CD14-positive monocyte (primary cell): Measurements from ENCODE around the gene TLR9. TPM values are rescaled to one million over a fixed set of nuclear protein-coding genes. Genes with fewer than 3 reads are reported as not detected.

Experiments
- DNase-seq, 3 donors: peaks; one replicate each; pipeline ENCODE4 v3.0.0-alpha.2; 2011 to 2022
- H2AFZ ChIP-seq: 2 replicates; pipeline ENCODE4 v1.6.0; 2012; ENCODE audit warnings: mild to moderate bottlenecking, low read depth, low read length, inconsistent platforms; ENCODE audit not compliant: insufficient read depth, poor library complexity, severe bottlenecking
- H3K27ac ChIP-seq, 2 donors: 1 replicate in 1 of 2; 2 replicates in 1 of 2; pipeline ENCODE4 v1.5.1; 2012 to 2013; ENCODE audit warnings: low read length in 2 of 2, control low read depth in 1 of 2, inconsistent platforms in 1 of 2, low read depth in 1 of 2, mild to moderate bottlenecking in 1 of 2
- H3K27me3 ChIP-seq, 2 donors: one replicate each; pipeline versions ENCODE4 v1.6.0 to v1.6.1; 2011 to 2013; ENCODE audit warnings: low read length in 2 of 2; ENCODE audit not compliant: control insufficient read depth in 2 of 2, insufficient read depth in 2 of 2
- H3K36me3 ChIP-seq, 2 donors: replicated peaks in 1 of 2; 1 replicate in 1 of 2; 2 replicates in 1 of 2; pipeline versions ENCODE4 v1.5.1 to v1.6.1; 2012 to 2013; ENCODE audit warnings: low read length in 2 of 2, control low read depth in 1 of 2, inconsistent platforms in 1 of 2, mild to moderate bottlenecking in 1 of 2; ENCODE audit not compliant: insufficient read depth in 2 of 2, control insufficient read depth in 1 of 2
- H3K4me1 ChIP-seq, 2 donors: 1 replicate in 1 of 2; 2 replicates in 1 of 2; pipeline versions ENCODE4 v1.5.1 to v1.6.1; 2012 to 2013; ENCODE audit warnings: low read length in 2 of 2, control low read depth in 1 of 2, inconsistent platforms in 1 of 2, mild to moderate bottlenecking in 1 of 2, moderate library complexity in 1 of 2; ENCODE audit not compliant: insufficient read depth in 2 of 2, control insufficient read depth in 1 of 2
- H3K4me2 ChIP-seq: replicated peaks from 2 replicates; pipeline ENCODE3; 2012; ENCODE audit warnings: low read length, moderate library complexity, mild to moderate bottlenecking; ENCODE audit not compliant: poor library complexity, severe bottlenecking; ENCODE audit errors: extremely low read depth
- H3K4me3 ChIP-seq, 3 experiments: fragments of 200-600 bp in 1 of 3; sonication (generic) in 1 of 3; replicated peaks in 1 of 3; 1 replicate in 2 of 3; 2 replicates in 1 of 3; pipeline ENCODE4 v1.5.1; 2011 to 2013; ENCODE audit warnings: low read length in 3 of 3, mild to moderate bottlenecking in 3 of 3, control low read depth in 2 of 3, low read depth in 2 of 3, inconsistent platforms in 1 of 3, moderate library complexity in 1 of 3
- H3K79me2 ChIP-seq: 2 replicates; pipeline ENCODE4 v1.6.0; 2012; ENCODE audit warnings: mild to moderate bottlenecking, control low read depth, inconsistent platforms, low read length, moderate library complexity; ENCODE audit not compliant: insufficient read depth
- H3K9ac ChIP-seq: 2 replicates; pipeline ENCODE4 v1.6.0; 2017; ENCODE audit warnings: low read length, mild to moderate bottlenecking; ENCODE audit not compliant: insufficient read depth, poor library complexity, severe bottlenecking
- H3K9me3 ChIP-seq, 2 donors: replicated peaks in 1 of 2; 1 replicate in 1 of 2; 2 replicates in 1 of 2; pipeline versions ENCODE4 v1.5.1 to v1.6.1; 2012 to 2013; ENCODE audit warnings: low read length in 2 of 2, control low read depth in 1 of 2; ENCODE audit not compliant: control insufficient read depth in 1 of 2, insufficient read depth in 1 of 2
- H4K20me1 ChIP-seq: 2 replicates; pipeline ENCODE4 v1.6.0; 2012; ENCODE audit warnings: mild to moderate bottlenecking, low read length, control low read depth, moderate library complexity; ENCODE audit not compliant: insufficient read depth
- H3K27ac Mint-ChIP-seq, 7 donors: one replicate each; pipeline ENCODE4 v1.8.0; 2020; ENCODE audit warnings: mild to moderate bottlenecking in 7 of 7, mixed read lengths in 7 of 7, moderate library complexity in 6 of 7, inconsistent platforms in 2 of 7
- H3K27me3 Mint-ChIP-seq, 3 donors: one replicate each; pipeline ENCODE4 v1.8.0; 2021 to 2022; ENCODE audit warnings: low read depth in 3 of 3, mild to moderate bottlenecking in 3 of 3, mixed read lengths in 3 of 3, moderate library complexity in 3 of 3, inconsistent platforms in 1 of 3
- H3K36me3 Mint-ChIP-seq, 2 donors: one replicate each; pipeline ENCODE4 v1.8.0; 2020; ENCODE audit warnings: mixed read lengths in 2 of 2, inconsistent platforms in 1 of 2, mild to moderate bottlenecking in 1 of 2
- H3K4me1 Mint-ChIP-seq: one replicate; pipeline ENCODE4 v1.8.0; 2020; ENCODE audit warnings: mild to moderate bottlenecking, mixed read lengths
- H3K4me3 Mint-ChIP-seq, 2 donors: one replicate each; pipeline ENCODE4 v1.8.0; 2020; ENCODE audit warnings: mild to moderate bottlenecking in 2 of 2, mixed read lengths in 2 of 2, moderate library complexity in 1 of 2
- H3K9me3 Mint-ChIP-seq, 7 donors: one replicate each; pipeline ENCODE4 v1.8.0; 2020 to 2022; ENCODE audit warnings: mixed read lengths in 7 of 7, mild to moderate bottlenecking in 6 of 7, moderate library complexity in 6 of 7, inconsistent platforms in 2 of 7
- CTCF ChIP-seq: fragments of 200-600 bp; IDR thresholded peaks from one replicate; pipeline ENCODE4 v1.8.0; 2022; ENCODE audit warnings: antibody characterized with exemption, mild to moderate bottlenecking
- WGBS: methylation state at CpG from one replicate; pipeline ENCODE4 v1.1.5; 2013; ENCODE audit warnings: missing lambda C conversion rate; ENCODE audit not compliant: insufficient coverage; 5-methylcytosine and 5-hydroxymethylcytosine counted together
- intact Hi-C, 2 donors: fragments of 100-400 bp; cut with micrococcal nuclease; formaldehyde crosslinking; loops; one replicate each; pipeline versions ENCODE4 v1.15.0 to v1.15.1; 2023
- polyA plus RNA-seq, 3 donors: library from polyadenylated mRNA; depleted of rRNA in 1 of 3; unstranded in 2 of 3; stranded (reverse) in 1 of 3; fragments of 300-500 nt in 2 of 3; fragments of >200 nt in 1 of 3; fragmentation: Illumina TruSeq in 2 of 3; gene quantifications; 1 replicate in 2 of 3; 2 replicates in 1 of 3; pipeline ENCODE4 v1.2.3, GENCODE V29; 2012 to 2021

TLR9 gene
- polyA plus RNA-seq, 3 donors, result 0.91 TPM; not detected in 2

- no peak for DNase-seq
- Histone ChIP-seq H3K27me3 (no peaks in the 10 kb centered on the region), H3K79me2 (no peaks in the 10 kb centered on the region), H3K4me3 (no peak overlapping the region), H3K9me3 (no peaks in the 10 kb centered on the region), H3K36me3 (peaks cover 15 to 25% of the 10 kb centered on the region in 2 donors), H3K27ac (no peak overlapping the region), H3K4me1 (peaks cover 23 to 31% of the 10 kb centered on the region in 2 donors), H3K4me2 (no peak overlapping the region), H4K20me1 (peaks cover 30% of the 10 kb centered on the region), H3K9ac (no peak overlapping the region), H2AFZ (no peak overlapping the region)
- TF ChIP-seq CTCF, result no peak
- no peaks in the 10 kb centered on the region for H3K9me3 Mint-ChIP-seq
- WGBS, result 91% methylated on average over 25 of the region's 32 CpGs
- intact Hi-C loops, result no loop called here
- H3K36me3 Mint-ChIP-seq, result peaks cover 40 to 41% of the 10 kb centered on the region in 2 donors
- H3K27me3 Mint-ChIP-seq, result peaks cover 0 to 2% (median 1%) of the 10 kb centered on the region in 3 donors
- peaks cover 39% of the 10 kb centered on the region for H3K4me1 Mint-ChIP-seq
- H3K27ac Mint-ChIP-seq, result no peak overlapping the region
- no peak overlapping the region for H3K4me3 Mint-ChIP-seq
Observed at GRCh38 chr3:52223449-52224408, 1.7 kb downstream of the TLR9 start.

GRCh38 chr3:52222319-52223221, 2.9 kb downstream of the TLR9 start:
- intact Hi-C loops, result no loop called here
- H3K27ac Mint-ChIP-seq, result peak overlapping the region in 1 of 7 donors; percentile 77

More at GRCh38 chr3:52222319-52223221, 2.9 kb downstream of the TLR9 start:
- peaks cover 34 to 43% of the 10 kb centered on the region in 2 donors for H3K4me1 ChIP-seq
- Mint-ChIP-seq H3K27me3 (peaks cover 1 to 3% (median 2%) of the 10 kb centered on the region in 3 donors), H3K4me1 (peaks cover 51% of the 10 kb centered on the region), H3K4me3 (no peak overlapping the region), H3K36me3 (peaks cover 28 to 29% of the 10 kb centered on the region in 2 donors), H3K9me3 (no peaks in the 10 kb centered on the region)
- H2AFZ ChIP-seq, result no peak overlapping the region
- H4K20me1 ChIP-seq, result peaks cover 18% of the 10 kb centered on the region
- no peaks in the 10 kb centered on the region for H3K9me3 ChIP-seq
- H3K27ac ChIP-seq, result no peak overlapping the region
- WGBS, result 95% methylated on average over 39 of the region's 41 CpGs
- no peaks in the 10 kb centered on the region for H3K27me3 ChIP-seq
- no peak overlapping the region for H3K4me3 ChIP-seq
- H3K36me3 ChIP-seq, result peaks cover 3 to 13% of the 10 kb centered on the region in 2 donors
- no peak overlapping the region for H3K9ac ChIP-seq
- no peak for DNase-seq
- no peak for TF ChIP-seq CTCF
- no peaks in the 10 kb centered on the region for H3K79me2 ChIP-seq
- no peak overlapping the region for H3K4me2 ChIP-seq
